Retinal pigment epithelial cell (primary cell): ENCODE results near the gene MRTFB.

Experiments used
- DNase-seq: peaks from one replicate; pipeline ENCODE4 v3.0.0-alpha.2; 2010; ENCODE audit warnings: low read depth
- H3K4me3 ChIP-seq: 2 replicates; pipeline ENCODE4 v1.5.1; 2011; ENCODE audit warnings: mild to moderate bottlenecking, low read length, control low read depth, moderate library complexity
- CTCF ChIP-seq: conservative IDR thresholded peaks from 2 replicates; pipeline ENCODE4 v1.5.1; 2011; ENCODE audit warnings: low read depth, low read length, control low read depth, inconsistent platforms

The MRTFB gene

GRCh38 chr16:14148016-14148415 lies 76.9 kb downstream of the MRTFB start:
- H3K4me3 ChIP-seq, result no peak overlapping the region
- TF ChIP-seq CTCF, result no peak
- DNase-seq, result peak; percentile 46

GRCh38 chr16:14148569-14148968 lies 77.5 kb downstream of the MRTFB start:
- TF ChIP-seq CTCF, result no peak
- DNase-seq, result no peak
- no peak overlapping the region for H3K4me3 ChIP-seq

GRCh38 chr16:14150796-14151195 lies 79.7 kb downstream of the MRTFB start:
- DNase-seq, result no peak
- no peak overlapping the region for H3K4me3 ChIP-seq
- no peak for TF ChIP-seq CTCF

GRCh38 chr16:14151256-14152030 lies 80.3 kb downstream of the MRTFB start:
- no peak overlapping the region for H3K4me3 ChIP-seq
- TF ChIP-seq CTCF, result no peak
- no peak for DNase-seq

GRCh38 chr16:14155572-14156190 lies 84.6 kb downstream of the MRTFB start:
- no peak for DNase-seq

GRCh38 chr16:14164916-14165662 lies 94.0 kb downstream of the MRTFB start:
- no peak overlapping the region for H3K4me3 ChIP-seq
- DNase-seq, result no peak
- TF ChIP-seq CTCF, result no peak

More at GRCh38 chr16:14155572-14156190, 84.6 kb downstream of the MRTFB start:
- no peak overlapping the region for H3K4me3 ChIP-seq
- no peak for TF ChIP-seq CTCF
